Left lung (tissue), 10 donors: Measurements from ENCODE around the gene MBNL3. TPM values are rescaled to one million over a fixed set of nuclear protein-coding genes. Genes with fewer than 3 reads are reported as not detected.

ENCODE experiments used
- ATAC-seq: fragments of 200-7000 bp; cut with Tn5 transposase; one replicate; pipeline ENCODE4 v1.9.1; 2020; ENCODE audit warnings: moderate library complexity
- DNase-seq, 4 donors: peaks; one replicate each; pipeline ENCODE4 v3.0.0-alpha.2; 2013 to 2020
- H3K27ac ChIP-seq, 2 donors: fragments of 200-600 bp; sonication (generic) in 1 of 2; one replicate each; pipeline versions ENCODE4 v1.5.0 to v1.8.0; 2020 to 2021
- H3K27me3 ChIP-seq, 2 donors: fragments of 200-600 bp; sonication (generic) in 1 of 2; one replicate each; pipeline versions ENCODE4 v1.5.0 to v1.8.0; 2020 to 2021
- H3K36me3 ChIP-seq, 2 donors: fragments of 200-600 bp; sonication (generic) in 1 of 2; one replicate each; pipeline versions ENCODE4 v1.5.0 to v1.8.0; 2020 to 2021
- H3K4me1 ChIP-seq, 2 donors: fragments of 200-600 bp; one replicate each; pipeline ENCODE4 v1.8.0; 2021
- H3K4me3 ChIP-seq, 2 donors: fragments of 200-600 bp; sonication (generic) in 1 of 2; one replicate each; pipeline versions ENCODE4 v1.5.0 to v1.8.0; 2020 to 2021; ENCODE audit warnings: mild to moderate bottlenecking in 1 of 2
- H3K9me3 ChIP-seq, 2 donors: fragments of 200-600 bp; sonication (generic) in 1 of 2; one replicate each; pipeline versions ENCODE4 v1.5.0 to v1.8.0; 2020 to 2021
- CTCF ChIP-seq, 2 donors: fragments of 200-600 bp; sonication (generic) in 1 of 2; IDR thresholded peaks; one replicate each; pipeline versions ENCODE4 v1.5.0 to v1.8.0; 2021; ENCODE audit warnings: antibody characterized with exemption in 2 of 2
- intact Hi-C, 2 donors: fragments of 100-400 bp; cut with DNase I; formaldehyde crosslinking; loops; one replicate each; pipeline versions ENCODE4 v1.11.2 to v1.14.2; 2022
- polyA plus RNA-seq, 6 donors: library from polyadenylated mRNA; unstranded; fragments of 120-200 nt; gene quantifications; one replicate each; pipeline ENCODE4 v1.2.1, GENCODE V29; 2013; ENCODE audit not compliant: insufficient read length in 6 of 6
- total RNA-seq, 2 donors: library from RNA; stranded (reverse); fragmentation: NEBNext Ultra II Directional; extraction: Animal tissue kit (Norgen Biotek cat#: 25700); gene quantifications; one replicate each; pipeline ENCODE4 v1.2.1, GENCODE V29; 2021
- donor health status: DM: no; HTN: yes; CAD: no.
- donor health status: DM: no; HTN: no; CAD: no.

Gene MBNL3
- total and polyA plus RNA-seq, 8 donors: 17.9 to 22.6 (median 20.6) TPM

DNA sequence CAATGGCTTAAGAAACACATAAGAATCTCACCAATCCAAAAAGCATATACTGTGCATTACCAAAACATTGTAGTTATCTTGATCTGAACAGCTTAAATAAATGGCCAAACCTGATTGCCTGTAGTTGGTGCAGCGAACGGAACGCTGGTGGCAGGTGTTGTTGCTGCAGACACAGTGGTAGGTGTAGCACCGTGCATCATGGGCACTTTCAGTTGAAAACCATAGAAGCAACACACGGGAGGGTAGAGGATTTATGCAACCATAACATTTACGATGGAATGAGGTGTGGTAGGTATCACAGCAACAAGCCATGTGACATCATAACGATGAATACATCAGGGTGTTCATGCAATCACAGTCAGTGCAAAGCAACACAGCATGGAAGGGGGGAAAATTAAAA, 106.8 kb downstream of the MBNL3 start:
- no peak overlapping the region for H3K4me3 ChIP-seq
- no peaks in the 10 kb centered on the region for H3K4me1 ChIP-seq
- ATAC-seq: no peak
- no peaks in the 10 kb centered on the region for H3K36me3 ChIP-seq
- H3K27ac ChIP-seq: no peak overlapping the region
- no peak for DNase-seq
- H3K27me3 ChIP-seq: peaks cover 0 to 9% of the 10 kb centered on the region in 2 donors
- intact Hi-C loops: no loop called here
- H3K9me3 ChIP-seq: no peaks in the 10 kb centered on the region
- no peak for TF ChIP-seq CTCF (IDR thresholded peaks at IDR 0.05)

DNA sequence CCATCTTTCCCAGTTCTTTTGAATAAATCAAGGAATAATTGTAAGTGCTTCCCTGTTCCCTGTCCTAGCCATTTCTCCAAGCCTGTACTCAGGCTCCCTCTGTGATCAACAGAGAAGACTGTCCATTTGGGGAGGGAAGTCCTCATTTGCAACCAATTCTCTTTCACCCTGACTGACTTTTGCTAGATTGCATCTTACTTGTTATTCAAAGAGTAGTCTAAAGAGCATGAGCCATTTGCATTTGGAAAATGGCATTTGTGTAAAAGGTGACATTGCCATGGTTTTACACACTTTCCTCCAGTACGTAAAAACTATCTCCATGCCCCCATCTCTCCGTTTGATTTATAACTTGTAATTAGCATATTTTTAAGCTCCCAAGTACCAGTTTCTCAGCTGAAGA, 110.6 kb downstream of the MBNL3 start:
- intact Hi-C loops: no loop called here
- Histone ChIP-seq H3K27me3 (peaks cover 0 to 9% of the 10 kb centered on the region in 2 donors), H3K4me1 (no peaks in the 10 kb centered on the region), H3K4me3 (no peak overlapping the region), H3K9me3 (no peaks in the 10 kb centered on the region), H3K36me3 (no peaks in the 10 kb centered on the region), H3K27ac (no peak overlapping the region)
- no peak for TF ChIP-seq CTCF (IDR thresholded peaks at IDR 0.05)
- ATAC-seq: no peak
- no peak for DNase-seq

DNA sequence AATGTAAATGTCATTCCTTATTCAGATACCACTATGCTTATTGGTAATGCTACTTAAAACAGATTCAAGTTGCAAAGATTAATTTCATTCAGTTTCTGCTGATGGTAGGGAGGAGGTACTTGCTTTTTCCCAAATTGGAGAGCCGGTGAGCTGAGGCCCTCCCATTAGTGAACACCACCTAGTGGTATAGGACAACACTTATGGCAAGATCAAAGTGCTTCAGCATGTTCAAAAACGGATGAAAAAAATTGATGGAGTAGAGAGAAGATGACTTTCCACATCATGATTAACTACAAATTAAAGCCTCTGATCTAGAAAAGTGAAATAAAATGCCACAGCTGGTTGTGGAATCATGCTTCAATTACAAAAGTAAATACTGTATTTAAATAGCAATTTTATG, 112.9 kb downstream of the MBNL3 start:
- Histone ChIP-seq H3K36me3 (no peaks in the 10 kb centered on the region), H3K4me3 (no peak overlapping the region), H3K9me3 (no peaks in the 10 kb centered on the region), H3K27ac (no peak overlapping the region), H3K27me3 (peaks cover 0 to 6% of the 10 kb centered on the region in 2 donors), H3K4me1 (no peaks in the 10 kb centered on the region)
- intact Hi-C loops: no loop called here
- DNase-seq (no peak), ATAC-seq (no peak)
- peak in 1 of 2 donors; percentile 9 for TF ChIP-seq CTCF (IDR thresholded peaks at IDR 0.05)

GRCh38 chrX:132373610-132374009, 115.2 kb downstream of the MBNL3 start:
- Histone ChIP-seq H3K36me3 (no peaks in the 10 kb centered on the region), H3K9me3 (no peaks in the 10 kb centered on the region), H3K4me3 (no peak overlapping the region), H3K27ac (no peak overlapping the region), H3K27me3 (peaks cover 0 to 5% of the 10 kb centered on the region in 2 donors), H3K4me1 (no peaks in the 10 kb centered on the region)
- DNase-seq: no peak
- no peak for TF ChIP-seq CTCF (IDR thresholded peaks at IDR 0.05)
- intact Hi-C loops: no loop called here
- ATAC-seq: no peak

DNA sequence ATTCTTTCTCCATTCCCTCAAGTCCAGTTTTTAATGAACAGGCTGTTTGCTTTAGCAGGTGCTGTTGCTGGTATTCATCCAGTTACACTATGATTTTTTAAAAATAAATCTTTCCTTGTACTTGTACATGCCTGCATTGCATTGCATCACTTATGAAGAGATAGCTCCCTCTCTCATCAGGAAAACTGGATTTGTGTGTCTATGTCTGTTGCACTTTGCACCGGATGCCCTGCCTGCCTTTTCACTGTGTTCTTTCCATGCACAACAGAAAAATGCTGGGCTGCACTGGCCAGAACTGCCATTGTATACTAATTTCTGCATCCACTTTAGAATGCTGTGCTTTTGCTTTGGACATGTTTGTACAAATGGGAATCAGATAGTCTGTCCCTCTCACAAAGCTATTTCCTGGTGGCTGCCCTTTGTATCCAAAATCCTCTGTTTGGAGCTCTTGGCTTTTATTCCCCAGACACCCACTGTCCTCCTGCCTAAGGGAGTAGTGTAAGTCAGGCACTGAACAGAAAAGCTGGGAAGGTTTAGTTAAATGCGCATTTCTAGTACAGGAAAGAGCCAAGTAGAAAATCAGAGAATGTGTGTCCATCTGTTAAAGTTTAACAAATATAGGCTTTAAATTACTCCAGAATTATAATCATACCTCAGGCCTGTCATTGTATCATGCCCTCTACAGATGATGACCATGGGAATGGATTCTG, 119.1 kb downstream of the MBNL3 start:
- DNase-seq (no peak), ATAC-seq (no peak)
- no peaks in the 10 kb centered on the region for H3K9me3 ChIP-seq
- H3K4me3 ChIP-seq: no peak overlapping the region
- no peak overlapping the region for H3K27ac ChIP-seq
- H3K36me3 ChIP-seq: no peaks in the 10 kb centered on the region
- intact Hi-C loops: no loop called here
- no peaks in the 10 kb centered on the region for H3K4me1 ChIP-seq
- no peak for TF ChIP-seq CTCF (IDR thresholded peaks at IDR 0.05)
- peaks cover 0 to 2% of the 10 kb centered on the region in 2 donors for H3K27me3 ChIP-seq
